ENCODE results near the gene NANP. TPM values are rescaled to one million over a fixed set of nuclear protein-coding genes. Genes with fewer than 3 reads are reported as not detected.

The NANP gene
- total RNA-seq, 1 experiment from 2014 or later: 7.3 TPM

DNA sequence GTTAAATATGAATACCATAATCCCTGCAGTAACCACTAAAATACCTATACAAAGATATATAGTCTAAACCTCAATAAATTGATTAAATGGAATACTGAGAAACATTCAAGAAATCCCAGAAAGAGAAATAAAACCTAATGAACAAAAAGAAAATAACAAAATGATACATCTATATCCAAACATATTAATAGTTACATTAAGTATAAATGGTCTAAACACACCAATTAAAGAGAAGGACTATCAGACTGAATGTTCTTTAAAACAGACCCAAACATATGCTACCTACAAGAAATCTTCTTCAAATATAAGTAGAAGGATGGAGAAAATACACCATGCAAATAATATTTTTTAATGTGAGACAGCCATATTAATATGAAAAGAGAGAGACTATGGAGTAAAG lies 60.5 kb downstream of the NANP start:
- Histone ChIP-seq H3K4me3 (ENCODE audit: low read depth in 2 of 2, low read length in 2 of 2) (no peak overlapping the region), H3K36me3 (ENCODE audit: control insufficient read depth, insufficient read depth, low read length) (no peaks in the 10 kb centered on the region), H3K27me3 (ENCODE audit: control insufficient read depth, insufficient read depth, low read length) (no peaks in the 10 kb centered on the region), H3K27ac (ENCODE audit: low read length) (no peak overlapping the region), H3K9me3 (ENCODE audit: control insufficient read depth, insufficient read depth, low read depth, low read length) (peaks cover 7% of the 10 kb centered on the region; the same call in 1 of the 2 replicates), H3K4me1 (ENCODE audit: control insufficient read depth, insufficient read depth, low read length) (no peaks in the 10 kb centered on the region)
- intact Hi-C loops (cut with micrococcal nuclease; ENCODE audit: unreplicated experiment) (no loop called here), in situ Hi-C loops (cut with HindIII; ENCODE audit: low pct_unique_long_range_greater_than_20kb, low sequenced_read_pairs) (no loop called here)
- no TSS peak for BruUV-seq (replicated peaks)
- ATAC-seq: no peak
- TF ChIP-seq SIN3A (IDR thresholded peaks at IDR 0.05; ENCODE audit: borderline replicate concordance, insufficient read depth, low read depth, low read length) (no peak), TCF7L2 (IDR thresholded peaks at IDR 0.05; ENCODE audit: low read depth, low read length) (no peak), POLR2AphosphoS5 (IDR thresholded peaks at IDR 0.05; ENCODE audit: low read depth, low read length) (no peak)
- TF ChIP-seq, protein P1, sequence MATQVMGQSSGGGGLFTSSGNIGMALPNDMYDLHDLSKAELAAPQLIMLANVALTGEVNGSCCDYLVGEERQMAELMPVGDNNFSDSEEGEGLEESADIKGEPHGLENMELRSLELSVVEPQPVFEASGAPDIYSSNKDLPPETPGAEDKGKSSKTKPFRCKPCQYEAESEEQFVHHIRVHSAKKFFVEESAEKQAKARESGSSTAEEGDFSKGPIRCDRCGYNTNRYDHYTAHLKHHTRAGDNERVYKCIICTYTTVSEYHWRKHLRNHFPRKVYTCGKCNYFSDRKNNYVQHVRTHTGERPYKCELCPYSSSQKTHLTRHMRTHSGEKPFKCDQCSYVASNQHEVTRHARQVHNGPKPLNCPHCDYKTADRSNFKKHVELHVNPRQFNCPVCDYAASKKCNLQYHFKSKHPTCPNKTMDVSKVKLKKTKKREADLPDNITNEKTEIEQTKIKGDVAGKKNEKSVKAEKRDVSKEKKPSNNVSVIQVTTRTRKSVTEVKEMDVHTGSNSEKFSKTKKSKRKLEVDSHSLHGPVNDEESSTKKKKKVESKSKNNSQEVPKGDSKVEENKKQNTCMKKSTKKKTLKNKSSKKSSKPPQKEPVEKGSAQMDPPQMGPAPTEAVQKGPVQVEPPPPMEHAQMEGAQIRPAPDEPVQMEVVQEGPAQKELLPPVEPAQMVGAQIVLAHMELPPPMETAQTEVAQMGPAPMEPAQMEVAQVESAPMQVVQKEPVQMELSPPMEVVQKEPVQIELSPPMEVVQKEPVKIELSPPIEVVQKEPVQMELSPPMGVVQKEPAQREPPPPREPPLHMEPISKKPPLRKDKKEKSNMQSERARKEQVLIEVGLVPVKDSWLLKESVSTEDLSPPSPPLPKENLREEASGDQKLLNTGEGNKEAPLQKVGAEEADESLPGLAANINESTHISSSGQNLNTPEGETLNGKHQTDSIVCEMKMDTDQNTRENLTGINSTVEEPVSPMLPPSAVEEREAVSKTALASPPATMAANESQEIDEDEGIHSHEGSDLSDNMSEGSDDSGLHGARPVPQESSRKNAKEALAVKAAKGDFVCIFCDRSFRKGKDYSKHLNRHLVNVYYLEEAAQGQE (IDR thresholded peaks at IDR 0.05; ENCODE audit: insufficient read depth in 1 of 2, low read depth in 2 of 2, low read length in 1 of 2): no peak
- TF ChIP-seq, protein P2, sequence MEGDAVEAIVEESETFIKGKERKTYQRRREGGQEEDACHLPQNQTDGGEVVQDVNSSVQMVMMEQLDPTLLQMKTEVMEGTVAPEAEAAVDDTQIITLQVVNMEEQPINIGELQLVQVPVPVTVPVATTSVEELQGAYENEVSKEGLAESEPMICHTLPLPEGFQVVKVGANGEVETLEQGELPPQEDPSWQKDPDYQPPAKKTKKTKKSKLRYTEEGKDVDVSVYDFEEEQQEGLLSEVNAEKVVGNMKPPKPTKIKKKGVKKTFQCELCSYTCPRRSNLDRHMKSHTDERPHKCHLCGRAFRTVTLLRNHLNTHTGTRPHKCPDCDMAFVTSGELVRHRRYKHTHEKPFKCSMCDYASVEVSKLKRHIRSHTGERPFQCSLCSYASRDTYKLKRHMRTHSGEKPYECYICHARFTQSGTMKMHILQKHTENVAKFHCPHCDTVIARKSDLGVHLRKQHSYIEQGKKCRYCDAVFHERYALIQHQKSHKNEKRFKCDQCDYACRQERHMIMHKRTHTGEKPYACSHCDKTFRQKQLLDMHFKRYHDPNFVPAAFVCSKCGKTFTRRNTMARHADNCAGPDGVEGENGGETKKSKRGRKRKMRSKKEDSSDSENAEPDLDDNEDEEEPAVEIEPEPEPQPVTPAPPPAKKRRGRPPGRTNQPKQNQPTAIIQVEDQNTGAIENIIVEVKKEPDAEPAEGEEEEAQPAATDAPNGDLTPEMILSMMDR (IDR thresholded peaks at IDR 0.05): no peak
- CTCF ChIA-PET: no interaction called here
- POLR2A ChIA-PET: interaction anchor here (0.7 kb wide), 1 partner anchor 304 kb away, joined by 3 read pairs; no protein-coding TSS in a partner anchor
- no peak for DNase-seq (ENCODE audit: low read depth, low spot score)

Other genes with a start within 250 kb of the NANP start
- 90.9 TPM for gene ABHD12, start 233.2 kb downstream of the NANP start, total RNA-seq (2021; ENCODE audit: unreplicated experiment)
- gene GINS1, start 216.3 kb downstream of the NANP start, total RNA-seq (2021; ENCODE audit: unreplicated experiment): 36.0 TPM
- 25.0 TPM for gene NINL, start 38.5 kb downstream of the NANP start, total RNA-seq (2021; ENCODE audit: unreplicated experiment)
- gene ZNF337, start 72.8 kb upstream of the NANP start, total RNA-seq (2021; ENCODE audit: unreplicated experiment): 9.1 TPM

Data from Panc1 (cell line).